T follicular helper cell (primary cell): ENCODE results near the gene KCNH2.
A peak's percentile ranks its signal among the peaks of the same experiment; 100 is the strongest.
"Not testable (repeated sequence)": the region's sequence is repeated elsewhere in the genome, so short reads cannot be mapped to it uniquely, and the experiment has no call there.

ENCODE experiments used
- DNase-seq: peaks from one replicate; pipeline ENCODE4 v3.0.0-alpha.2; 2020; ENCODE audit warnings: low read depth
- total RNA-seq, 2 experiments: gene quantifications; one replicate each; lab custom pipeline; 2026; lab: John Stamatoyannopoulos, UW

Gene KCNH2, protein sequence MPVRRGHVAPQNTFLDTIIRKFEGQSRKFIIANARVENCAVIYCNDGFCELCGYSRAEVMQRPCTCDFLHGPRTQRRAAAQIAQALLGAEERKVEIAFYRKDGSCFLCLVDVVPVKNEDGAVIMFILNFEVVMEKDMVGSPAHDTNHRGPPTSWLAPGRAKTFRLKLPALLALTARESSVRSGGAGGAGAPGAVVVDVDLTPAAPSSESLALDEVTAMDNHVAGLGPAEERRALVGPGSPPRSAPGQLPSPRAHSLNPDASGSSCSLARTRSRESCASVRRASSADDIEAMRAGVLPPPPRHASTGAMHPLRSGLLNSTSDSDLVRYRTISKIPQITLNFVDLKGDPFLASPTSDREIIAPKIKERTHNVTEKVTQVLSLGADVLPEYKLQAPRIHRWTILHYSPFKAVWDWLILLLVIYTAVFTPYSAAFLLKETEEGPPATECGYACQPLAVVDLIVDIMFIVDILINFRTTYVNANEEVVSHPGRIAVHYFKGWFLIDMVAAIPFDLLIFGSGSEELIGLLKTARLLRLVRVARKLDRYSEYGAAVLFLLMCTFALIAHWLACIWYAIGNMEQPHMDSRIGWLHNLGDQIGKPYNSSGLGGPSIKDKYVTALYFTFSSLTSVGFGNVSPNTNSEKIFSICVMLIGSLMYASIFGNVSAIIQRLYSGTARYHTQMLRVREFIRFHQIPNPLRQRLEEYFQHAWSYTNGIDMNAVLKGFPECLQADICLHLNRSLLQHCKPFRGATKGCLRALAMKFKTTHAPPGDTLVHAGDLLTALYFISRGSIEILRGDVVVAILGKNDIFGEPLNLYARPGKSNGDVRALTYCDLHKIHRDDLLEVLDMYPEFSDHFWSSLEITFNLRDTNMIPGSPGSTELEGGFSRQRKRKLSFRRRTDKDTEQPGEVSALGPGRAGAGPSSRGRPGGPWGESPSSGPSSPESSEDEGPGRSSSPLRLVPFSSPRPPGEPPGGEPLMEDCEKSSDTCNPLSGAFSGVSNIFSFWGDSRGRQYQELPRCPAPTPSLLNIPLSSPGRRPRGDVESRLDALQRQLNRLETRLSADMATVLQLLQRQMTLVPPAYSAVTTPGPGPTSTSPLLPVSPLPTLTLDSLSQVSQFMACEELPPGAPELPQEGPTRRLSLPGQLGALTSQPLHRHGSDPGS
- 0.48 to 3.8 reads per million in 2 experiments for total RNA-seq

DNA sequence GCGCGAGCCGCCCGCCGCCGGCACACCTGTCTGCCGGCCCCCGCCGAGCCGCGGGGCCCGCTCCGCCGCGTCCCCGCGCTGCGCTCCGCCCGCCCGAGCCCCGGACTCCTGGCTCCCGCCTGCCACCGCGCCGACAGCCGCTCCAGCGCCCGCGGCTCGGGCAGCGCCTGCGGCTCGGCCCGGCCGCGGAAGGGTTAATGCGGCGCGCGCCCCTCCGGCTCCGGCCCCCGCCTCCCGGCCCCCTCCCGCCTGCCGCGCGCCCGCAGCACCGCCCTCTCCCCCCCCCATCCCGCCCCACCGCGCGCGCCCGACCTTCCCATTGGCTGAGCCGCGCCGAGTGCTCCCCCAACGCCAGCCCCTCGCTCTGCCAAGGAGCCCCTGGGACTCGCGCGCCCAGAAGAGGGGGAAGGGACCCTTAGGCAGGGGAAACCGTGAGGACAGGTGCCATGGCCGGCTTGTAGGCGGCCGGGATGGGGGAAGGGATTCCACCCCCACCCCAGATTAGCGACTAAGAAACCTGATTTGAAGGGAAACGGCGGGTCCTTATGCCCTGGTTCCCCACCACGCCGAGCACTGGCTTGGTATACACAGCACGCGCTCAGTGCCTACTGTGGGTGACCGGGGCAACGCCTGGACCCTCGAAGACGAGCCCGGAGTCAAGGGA lies at the start of gene KCNH2:
KCNH2 (minus strand) TSS at position 196 of the 664 bp plus-strand sequence. CDS start 408 bp downstream, outside the sequence.
- peak; percentile 29 for DNase-seq

DNA sequence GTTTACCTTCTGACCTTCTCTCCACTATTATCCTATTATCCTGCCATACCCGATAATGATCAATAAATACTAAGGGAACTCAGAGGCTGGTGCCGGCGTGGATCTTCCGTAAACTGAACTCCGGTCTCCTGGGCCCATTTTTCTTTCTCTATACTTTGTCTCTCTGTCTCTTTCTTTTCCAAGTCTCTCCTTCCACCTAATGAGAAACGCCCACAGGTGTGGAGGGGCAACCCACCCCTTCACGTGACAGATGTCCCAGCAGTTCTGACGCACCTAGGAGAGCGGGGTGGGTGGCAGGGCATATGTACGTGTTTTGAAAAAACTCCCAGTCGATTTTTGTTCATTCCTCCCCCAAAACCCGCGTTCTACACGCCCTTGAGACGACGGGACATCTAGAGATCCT lies 49.6 kb upstream of the KCNH2 start:
- not testable (repeated sequence) for DNase-seq

DNA sequence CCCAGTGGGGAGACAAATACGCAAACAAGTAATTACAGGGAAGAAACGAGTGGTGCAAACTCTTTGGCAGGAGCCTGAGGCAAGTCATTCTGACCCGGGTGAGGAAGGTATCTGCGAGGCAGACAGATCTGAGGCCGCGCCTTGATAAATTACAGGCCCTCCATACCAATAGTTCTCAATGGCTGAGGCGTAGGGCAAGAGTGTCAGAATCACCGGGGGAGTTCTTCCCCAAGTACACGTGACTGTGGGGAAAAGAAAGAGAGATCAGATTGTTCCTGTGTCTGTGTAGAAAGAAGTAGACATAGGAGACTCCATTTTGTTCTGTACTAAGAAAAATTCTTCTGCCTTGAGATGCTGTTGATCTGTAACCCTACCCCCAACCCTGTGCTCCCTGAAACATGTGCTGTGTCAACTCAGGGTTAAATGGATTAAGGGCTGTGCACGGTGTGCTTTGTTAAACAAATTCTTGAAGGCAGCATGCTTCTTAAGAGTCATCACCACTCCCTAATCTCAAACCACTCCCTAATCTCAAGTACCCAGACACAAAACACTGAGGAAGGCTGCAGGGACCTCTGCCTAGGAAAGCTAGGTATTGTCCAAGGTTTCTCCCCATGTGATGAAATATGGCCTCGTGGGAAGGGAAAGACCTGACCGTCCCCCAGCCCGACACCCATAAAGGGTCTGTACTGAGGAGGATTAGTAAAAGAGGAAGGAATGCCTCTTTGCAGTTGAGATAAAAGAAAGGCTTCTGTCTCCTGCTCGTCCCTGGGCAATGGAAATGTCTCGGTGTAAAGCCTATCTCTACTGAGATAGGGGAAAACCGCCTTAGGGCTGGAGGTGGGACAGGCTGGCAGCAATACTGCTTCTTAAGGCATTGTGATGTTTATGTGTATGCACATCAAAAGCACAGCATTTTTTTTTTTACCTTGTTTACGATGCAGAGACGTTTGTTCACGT lies 48.9 kb upstream of the KCNH2 start:
- DNase-seq: not testable (repeated sequence)

DNA sequence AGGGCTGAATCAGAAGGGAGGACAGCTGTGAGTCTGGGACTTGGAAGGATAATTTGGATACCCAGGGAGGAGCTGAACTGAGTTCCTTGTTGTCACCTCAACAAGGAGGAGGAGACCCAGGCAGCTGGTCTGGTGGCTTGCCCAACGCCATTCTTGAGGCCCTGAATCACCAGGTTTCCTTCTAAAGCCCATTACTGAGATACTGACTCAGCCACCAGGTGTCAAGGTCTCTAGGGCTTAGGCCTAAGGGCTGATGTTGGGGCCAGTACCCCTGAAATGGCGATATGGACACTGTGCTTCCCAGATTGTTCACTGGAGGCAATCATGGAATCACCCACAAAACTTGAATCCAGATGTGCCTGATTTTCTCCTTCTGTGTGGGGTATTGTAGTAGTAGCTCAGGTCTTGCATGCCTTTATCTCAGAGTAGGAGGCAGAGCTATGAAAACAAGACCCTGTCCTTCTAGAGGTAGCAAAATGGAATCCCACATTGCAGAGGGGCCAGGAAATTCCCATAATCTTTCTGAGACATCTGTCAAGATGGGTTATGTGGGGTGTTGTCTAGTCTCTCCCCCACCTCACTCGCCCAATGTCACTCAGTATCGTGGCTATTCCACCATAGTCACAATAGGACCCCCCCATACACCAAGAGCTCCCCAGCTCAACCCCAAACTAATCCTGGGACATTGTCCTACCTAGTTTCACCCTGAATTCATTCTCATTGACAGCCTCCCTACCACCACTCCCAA lies 48.0 kb upstream of the KCNH2 start:
- DNase-seq: no peak

DNA sequence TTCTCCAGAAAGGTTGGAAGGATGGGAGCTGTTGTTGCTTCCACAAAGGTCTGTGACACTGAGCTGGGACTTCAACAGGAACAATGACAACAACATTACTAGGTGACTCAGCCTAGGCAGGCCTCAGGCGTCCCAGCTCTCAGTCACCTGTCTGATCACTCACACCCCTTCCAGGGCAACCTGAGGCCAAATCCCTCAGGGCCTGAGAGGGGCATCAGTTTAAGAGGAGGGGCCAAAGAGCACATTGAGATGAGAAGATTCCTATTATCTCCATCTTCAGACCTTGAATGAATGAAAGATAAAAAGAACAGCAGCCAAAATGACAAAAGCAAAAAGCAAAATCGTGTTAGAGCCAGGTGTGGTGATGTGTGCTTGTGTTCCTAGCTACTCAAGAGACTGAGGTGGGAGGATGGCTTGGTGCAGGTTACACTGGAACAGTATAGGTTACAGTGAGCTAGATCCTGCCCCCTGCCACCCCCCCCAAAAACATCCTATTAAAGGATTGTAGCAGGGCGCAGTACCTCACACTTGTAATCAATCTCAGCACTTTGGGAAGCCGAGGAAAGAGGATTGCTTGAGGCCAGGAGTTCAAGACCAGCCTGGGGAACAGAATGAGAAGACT lies 46.4 kb upstream of the KCNH2 start, which contains the start of gene ATG9B:
ATG9B (minus strand) TSS at position 60 of the 622 bp plus-strand sequence. CDS start 71 bp downstream, outside the sequence.
- no peak for DNase-seq

DNA sequence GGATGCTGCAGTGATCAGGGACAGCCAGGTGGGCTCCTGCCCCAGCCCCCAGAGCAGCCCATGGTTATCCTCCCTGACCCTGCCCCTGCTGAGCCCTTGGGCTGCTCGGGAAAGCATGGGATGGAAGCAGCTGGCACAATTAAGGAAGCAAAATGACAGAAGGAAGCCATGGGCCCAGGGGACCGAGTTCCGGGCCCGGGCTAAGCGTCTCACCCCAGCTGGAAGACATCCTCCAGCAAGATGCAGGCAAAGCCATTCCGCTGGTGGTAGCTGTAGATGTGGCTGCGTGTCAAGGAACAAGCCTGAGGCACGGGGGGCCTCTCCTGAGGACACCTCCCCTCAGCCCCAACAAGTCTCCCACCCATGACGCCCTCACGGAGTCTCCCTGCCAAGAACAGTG lies 45.1 kb upstream of the KCNH2 start:
- no peak for DNase-seq

DNA sequence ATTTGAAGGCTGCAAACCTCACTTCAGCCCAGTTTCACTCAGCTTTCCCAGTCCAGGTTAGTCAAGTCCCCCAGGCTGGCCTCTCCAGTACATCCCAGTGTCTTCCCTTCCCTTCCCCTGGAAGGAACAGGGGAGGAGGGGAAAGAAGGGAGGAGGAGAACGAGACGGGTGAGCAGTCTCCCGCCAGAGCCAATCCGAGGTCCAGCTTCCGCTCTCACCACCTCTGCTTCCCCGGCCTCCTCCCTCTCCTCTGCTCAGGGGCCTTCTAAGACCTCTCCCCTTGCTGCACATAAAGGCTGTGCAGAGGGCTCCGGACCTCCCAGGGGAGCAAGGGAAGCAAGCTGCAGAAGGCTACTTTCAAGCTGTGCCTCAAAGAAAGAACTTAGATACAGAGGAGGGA lies 42.1 kb upstream of the KCNH2 start:
- DNase-seq: no peak

DNA sequence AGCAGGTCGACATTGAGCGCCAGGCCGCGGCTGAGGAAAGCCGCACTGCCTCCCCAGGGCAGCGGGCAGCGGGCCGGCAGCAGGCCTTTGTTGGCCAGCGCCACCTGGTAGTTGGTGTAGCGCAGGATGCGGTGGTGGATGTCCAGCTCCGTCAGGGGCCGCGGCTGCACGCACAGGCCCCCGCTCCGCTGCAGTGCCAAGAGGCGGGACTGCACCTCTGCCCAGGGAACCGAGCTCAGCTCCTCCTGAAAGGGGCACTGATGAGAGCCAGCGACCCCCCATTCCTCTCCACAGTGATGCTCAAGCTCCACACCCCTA lies 41.0 kb upstream of the KCNH2 start:
- no peak for DNase-seq

DNA sequence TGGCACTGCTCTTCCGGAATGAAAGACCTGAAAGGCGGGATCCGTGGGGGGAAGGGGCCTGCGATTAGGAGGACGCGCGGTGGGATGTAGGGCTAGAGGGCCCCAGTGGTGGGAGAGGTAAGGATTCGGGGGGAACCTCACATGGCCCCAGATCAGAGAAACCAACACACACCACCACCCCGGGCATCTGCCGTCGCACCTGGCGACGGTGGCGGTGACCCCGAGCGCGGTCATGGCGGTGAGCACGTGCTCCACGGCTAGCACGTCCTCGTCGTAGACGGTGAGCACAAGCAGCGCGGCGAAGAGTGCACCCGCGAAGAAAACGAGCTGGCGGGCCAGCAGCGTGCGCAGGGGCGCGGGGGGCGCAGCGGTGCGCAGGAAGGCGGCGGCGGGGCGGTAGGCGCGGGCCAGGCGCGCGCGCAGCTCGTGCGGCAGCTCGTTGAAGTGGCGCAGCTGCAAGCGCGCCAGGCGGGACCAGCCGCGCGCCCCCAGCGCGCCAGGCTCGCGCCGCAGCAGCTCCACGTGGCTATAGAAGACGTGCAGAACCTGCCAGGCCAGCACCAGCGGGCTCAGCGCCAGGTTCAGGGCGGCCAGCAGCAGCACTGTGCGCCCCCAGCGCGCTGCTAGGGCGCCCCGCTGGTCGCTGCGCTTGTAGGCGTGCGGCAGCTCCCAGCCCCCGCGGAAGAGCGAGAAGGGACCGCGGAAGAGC lies 40.5 kb upstream of the KCNH2 start:
- DNase-seq: peak; percentile 22

DNA sequence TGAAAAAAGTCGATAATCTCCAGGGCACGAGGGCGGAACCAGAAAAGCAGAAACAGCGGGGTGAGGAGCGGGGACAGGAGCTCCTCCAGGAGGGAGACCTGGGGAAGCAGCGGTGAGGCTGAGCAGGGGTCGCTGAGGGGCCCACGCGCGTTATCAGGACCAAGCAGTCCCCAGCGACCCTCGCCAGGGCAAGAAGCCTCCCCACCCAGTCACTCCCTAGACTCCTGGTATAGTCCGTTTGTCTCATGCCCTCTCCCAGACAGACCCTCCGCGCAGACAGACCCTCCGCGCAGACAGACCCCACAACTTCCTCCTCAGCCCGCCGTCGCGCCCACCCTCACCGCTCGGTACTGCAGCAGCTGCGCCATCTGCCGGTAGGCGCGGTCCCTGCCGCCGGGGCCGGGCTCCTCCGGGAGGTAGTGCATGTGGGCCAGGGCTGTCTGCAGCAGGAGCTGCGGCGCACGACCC lies 39.9 kb upstream of the KCNH2 start:
- peak; percentile 74 for DNase-seq

DNA sequence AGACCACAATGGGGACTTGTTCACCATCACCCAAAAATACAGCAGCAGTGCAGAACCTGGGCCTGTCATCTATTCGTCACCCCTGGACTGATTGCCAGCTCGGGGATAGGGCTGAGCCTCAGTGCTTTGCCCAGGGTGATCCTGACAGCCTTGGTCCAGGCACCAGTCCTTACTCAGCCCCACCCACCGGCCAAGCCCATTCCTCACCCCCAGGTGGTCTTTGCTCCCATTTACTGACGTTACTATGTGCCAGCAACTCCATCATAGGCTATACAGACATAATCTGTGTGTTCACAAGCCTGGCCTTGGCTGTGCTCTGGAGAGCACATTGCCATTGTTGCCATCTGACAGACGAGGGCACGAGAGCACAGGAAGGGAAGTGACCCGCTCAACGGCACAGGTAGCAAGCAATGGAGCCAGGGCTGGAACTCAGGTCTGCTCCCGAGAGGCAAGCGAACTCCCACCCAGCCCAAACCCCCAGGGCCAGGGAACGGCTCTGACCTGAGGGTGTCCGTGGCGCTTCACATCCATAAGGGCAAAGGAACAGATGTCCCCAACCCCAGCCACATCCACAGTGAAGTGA lies 39.3 kb upstream of the KCNH2 start:
- DNase-seq: no peak

DNA sequence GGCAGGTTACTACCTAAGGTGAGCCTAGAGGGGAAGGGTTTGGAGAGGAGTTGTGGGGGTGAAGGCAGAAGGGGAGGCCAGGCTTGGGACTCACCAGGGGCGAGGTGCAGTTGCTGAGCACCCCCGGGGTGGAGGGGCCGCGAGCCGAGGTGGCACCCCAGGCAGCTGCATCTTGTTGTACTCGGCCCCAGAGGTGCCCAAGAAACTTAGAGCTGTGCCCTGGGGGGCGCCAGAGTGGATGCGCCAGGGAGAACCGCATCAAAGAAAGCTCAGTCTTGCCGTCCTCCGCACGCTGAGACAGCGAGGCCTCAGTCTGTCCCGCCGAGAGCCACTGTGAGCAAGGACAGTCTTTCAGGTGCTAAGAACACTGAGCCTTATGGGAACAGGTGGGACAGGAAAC lies 38.8 kb upstream of the KCNH2 start:
- DNase-seq: peak; percentile 14

DNA sequence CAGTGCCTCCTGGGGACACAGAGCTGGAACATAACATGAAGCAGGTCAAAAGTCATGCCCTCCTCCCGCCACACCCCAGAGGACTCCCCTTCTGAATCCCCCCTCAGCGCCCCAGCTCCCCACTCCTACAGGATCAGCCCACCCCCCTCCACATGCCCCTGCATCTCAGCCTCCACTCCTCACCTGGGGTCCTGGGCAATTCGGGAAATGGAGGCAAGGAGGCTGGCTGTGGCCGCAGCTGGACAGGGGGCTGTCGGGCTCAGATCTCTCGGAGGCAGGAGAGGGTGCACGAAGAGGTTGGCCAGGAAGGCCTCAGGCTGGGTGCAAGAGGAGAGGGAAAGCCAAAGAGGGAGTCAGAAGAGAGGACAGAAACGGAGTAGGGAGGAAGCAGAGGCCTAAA lies 38.4 kb upstream of the KCNH2 start:
- DNase-seq: no peak

DNA sequence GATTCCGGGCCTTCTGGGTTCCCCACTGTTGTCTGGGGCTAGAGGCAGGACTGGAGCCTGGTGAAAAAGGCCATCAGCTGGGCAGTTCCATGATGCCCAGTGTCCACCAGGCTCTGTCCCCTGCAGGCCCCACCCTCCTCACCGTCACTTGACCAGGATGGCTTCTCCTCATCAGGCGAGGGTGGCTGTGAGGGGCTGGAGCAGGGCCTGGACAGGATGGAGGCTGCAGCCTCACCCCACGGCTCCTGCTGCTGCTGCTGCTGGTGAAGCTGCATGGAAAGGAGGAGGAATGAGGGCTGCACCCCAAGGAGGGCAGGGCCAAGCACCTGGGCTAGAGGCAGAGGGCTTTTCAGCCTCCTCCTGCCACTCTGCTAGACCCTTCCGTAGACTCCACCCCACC lies 37.8 kb upstream of the KCNH2 start:
- DNase-seq: no peak

DNA sequence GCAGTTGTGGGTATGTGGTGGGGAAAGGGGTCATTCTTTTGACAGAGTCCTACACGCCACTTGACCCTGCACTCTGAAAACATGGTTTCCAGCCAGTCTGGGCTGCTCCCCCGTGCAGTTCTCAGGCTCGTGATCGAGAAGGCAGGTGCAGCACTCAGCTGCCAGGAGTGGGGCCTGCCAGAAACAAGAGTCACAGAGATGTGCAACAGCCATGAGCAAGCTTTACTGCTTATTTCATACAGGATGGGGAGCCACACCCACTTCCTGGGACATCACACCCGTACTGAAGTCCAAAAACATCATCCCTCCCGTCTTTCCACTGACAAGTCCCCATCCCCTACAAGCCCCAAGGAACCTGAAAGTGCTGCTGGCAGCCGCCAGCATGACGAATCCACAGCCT lies 36.8 kb upstream of the KCNH2 start:
- DNase-seq: peak; percentile 27

DNA sequence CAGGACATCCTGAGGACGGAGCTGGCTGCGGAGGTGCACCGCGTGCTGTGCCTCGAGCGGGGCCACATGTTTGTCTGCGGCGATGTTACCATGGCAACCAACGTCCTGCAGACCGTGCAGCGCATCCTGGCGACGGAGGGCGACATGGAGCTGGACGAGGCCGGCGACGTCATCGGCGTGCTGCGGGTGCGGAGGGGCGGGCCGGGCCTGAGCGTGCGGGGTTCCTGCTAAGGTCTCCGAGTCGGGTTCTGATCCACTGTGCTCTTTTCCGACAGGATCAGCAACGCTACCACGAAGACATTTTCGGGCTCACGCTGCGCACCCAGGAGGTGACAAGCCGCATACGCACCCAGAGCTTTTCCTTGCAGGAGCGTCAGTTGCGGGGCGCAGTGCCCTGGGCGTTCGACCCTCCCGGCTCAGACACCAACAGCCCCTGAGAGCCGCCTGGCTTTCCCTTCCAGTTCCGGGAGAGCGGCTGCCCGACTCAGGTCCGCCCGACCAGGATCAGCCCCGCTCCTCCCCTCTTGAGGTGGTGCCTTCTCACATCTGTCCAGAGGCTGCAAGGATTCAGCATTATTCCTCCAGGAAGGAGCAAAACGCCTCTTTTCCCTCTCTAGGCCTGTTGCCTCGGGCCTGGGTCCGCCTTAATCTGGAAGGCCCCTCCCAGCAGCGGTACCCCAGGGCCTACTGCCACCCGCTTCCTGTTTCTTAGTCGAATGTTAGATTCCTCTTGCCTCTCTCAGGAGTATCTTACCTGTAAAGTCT lies 35.8 kb upstream of the KCNH2 start:
- peak; percentile 94 for DNase-seq

DNA sequence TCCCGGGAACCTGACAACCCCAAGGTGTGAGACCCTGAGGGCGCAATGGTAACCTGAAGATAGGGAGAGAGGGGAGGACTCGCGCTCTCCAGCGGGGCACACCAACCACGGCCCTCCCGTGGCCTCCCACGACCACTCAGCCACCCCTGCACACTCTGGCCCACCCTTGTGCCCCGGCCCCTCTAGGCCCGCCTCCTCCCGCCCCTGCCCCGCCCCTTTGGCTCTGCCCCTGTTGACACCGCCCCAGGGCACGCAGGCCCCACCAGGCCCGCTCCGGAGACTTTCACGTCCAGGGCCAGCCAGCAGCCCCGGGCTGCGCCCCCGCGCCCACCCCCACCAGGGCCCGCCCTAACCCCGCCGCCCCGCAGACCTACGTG lies 35.2 kb upstream of the KCNH2 start:
- DNase-seq: no peak
